Measurements from ENCODE around the gene GTPBP3. TPM values are rescaled to one million over a fixed set of nuclear protein-coding genes. Genes with fewer than 3 reads are reported as not detected.

Gene GTPBP3
- total RNA-seq, 2 experiments from 2014 or later = 83.2 to 113 TPM

DNA sequence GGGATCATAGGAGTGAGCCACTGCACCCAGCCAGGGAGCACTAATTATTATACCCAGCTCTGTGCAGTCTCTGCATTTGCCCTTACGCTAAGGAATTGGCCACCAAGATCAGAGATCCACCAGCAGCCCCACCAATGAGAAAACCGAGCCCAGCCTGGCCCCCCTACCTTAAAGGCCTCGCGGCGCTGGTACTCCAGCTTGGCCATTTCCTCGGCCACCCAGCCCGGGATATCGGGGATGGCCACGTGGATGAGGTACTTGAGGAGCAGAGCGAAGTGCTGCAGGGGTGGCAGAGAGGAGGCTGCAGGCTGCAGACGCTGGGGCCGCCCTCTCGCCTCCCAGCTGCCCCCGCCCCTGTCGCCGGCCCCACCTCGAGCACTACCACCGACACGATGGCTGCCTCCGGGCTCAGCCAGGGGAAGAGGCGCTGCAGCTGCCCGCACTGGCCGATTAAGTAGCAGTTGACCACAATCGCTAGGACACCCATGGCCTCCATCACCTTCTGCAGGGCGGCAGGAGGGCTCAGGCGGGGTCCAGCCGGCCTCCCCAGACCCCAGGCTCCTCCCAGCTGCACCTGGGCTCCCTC, 10.2 kb upstream of the GTPBP3 start:
- no TSS peak for BruUV-seq (replicated peaks)
- H4K20me1 ChIP-seq (ENCODE audit: insufficient read depth, low read length) = no peaks in the 10 kb centered on the region
- intact Hi-C loops (cut with micrococcal nuclease; ENCODE audit: unreplicated experiment) = no loop called here
- ChIA-PET POLR2A (interaction anchor here (0.6 kb wide), 1 partner anchor 76 kb away, joined by 3 read pairs; no protein-coding TSS in a partner anchor), CTCF (ENCODE audit: unreplicated experiment) (interaction anchor here (0.6 kb wide), 1 partner anchor 36 kb away, joined by 3 read pairs; no protein-coding TSS in a partner anchor)
- no peaks in the 10 kb centered on the region for H3K79me2 ChIP-seq (ENCODE audit: insufficient read depth, low read depth, low read length)
- DNase-seq (ENCODE audit: low spot score) = no peak
- TF ChIP-seq, protein P1, sequence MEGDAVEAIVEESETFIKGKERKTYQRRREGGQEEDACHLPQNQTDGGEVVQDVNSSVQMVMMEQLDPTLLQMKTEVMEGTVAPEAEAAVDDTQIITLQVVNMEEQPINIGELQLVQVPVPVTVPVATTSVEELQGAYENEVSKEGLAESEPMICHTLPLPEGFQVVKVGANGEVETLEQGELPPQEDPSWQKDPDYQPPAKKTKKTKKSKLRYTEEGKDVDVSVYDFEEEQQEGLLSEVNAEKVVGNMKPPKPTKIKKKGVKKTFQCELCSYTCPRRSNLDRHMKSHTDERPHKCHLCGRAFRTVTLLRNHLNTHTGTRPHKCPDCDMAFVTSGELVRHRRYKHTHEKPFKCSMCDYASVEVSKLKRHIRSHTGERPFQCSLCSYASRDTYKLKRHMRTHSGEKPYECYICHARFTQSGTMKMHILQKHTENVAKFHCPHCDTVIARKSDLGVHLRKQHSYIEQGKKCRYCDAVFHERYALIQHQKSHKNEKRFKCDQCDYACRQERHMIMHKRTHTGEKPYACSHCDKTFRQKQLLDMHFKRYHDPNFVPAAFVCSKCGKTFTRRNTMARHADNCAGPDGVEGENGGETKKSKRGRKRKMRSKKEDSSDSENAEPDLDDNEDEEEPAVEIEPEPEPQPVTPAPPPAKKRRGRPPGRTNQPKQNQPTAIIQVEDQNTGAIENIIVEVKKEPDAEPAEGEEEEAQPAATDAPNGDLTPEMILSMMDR (conservative IDR thresholded peaks at IDR 0.05; ENCODE audit: low read length) = no peak
- TF ChIP-seq EZH2phosphoT487 (IDR thresholded peaks at IDR 0.05; ENCODE audit: borderline replicate concordance, low read depth, low read length) = no peak
- no peak overlapping the region for H3K4me2 ChIP-seq (ENCODE audit: low read length)
- no peaks in the 10 kb centered on the region for H3K9me3 ChIP-seq (ENCODE audit: low read length)
- H2AFZ ChIP-seq (ENCODE audit: low read length) = no peak overlapping the region
- no peak overlapping the region for H3K4me3 ChIP-seq (ENCODE audit: low read depth, low read length, poor library complexity, severe bottlenecking)
- no peaks in the 10 kb centered on the region for H3K9me2 ChIP-seq (ENCODE audit: insufficient read depth, low read length)
- H3K27ac ChIP-seq (ENCODE audit: low read depth, low read length, poor library complexity, severe bottlenecking) = no peak overlapping the region
- H3K36me3 ChIP-seq (ENCODE audit: insufficient read depth, low read length) = peaks cover 8% of the 10 kb centered on the region; the same call in 1 of the 2 replicates
- peaks cover 14% of the 10 kb centered on the region for H3K4me1 ChIP-seq (ENCODE audit: insufficient read depth, low read length, poor library complexity, severe bottlenecking)

DNA sequence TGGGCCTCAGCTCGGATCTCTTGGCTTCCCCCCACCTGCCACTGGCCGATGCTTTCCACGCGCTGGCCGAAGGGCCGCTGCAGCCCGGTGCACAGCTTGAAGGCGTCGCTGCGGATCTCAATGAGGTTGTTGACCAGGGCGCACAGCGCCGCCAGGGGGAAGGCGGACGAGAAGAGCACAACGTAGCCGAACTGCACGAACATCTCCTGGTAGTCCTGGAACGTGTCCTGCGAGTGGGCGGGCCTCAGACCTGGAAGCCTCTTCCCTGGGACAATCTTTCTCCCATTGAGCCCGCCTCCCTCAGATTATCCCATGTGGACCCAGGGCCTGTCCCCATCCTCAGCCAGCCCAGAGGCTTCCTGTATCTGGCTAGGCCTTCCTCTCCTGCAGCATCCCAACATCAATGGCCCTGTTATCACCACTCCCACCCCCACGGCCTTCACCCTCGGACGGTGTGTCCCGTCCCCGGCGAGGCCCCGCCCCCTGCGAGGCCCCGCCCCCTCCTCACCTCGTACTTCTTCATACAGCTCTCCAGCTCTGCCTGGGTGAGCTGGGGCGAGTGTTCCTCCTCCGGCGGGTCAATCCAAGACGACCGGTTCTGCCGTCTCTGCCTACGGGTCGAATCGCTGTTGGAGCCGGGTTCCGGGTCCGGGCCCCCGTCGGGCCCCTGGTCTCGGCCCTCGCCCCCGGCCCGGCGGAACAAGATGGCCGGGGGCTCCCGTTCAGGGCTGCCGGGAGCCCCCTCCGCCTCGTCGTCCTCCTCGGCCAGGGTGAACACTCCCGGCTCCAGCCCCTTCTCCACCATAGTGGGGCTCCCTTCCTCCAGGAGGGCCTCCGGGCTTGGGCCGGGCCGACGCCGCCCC, 9.5 kb upstream of the GTPBP3 start:
- H3K79me2 ChIP-seq (ENCODE audit: insufficient read depth, low read depth, low read length) = no peaks in the 10 kb centered on the region
- no peak for DNase-seq (ENCODE audit: low spot score)
- peak overlapping the region; percentile 53; the same call in 1 of the 2 replicates for H3K4me2 ChIP-seq (ENCODE audit: low read length)
- no peak overlapping the region for H2AFZ ChIP-seq (ENCODE audit: low read length)
- intact Hi-C loops (cut with micrococcal nuclease; ENCODE audit: unreplicated experiment) = no loop called here
- H3K36me3 ChIP-seq (ENCODE audit: insufficient read depth, low read length) = 0 out of 2 replicates have a peak, but pooled peaks cover under 1% of the 10 kb centered on the region
- H4K20me1 ChIP-seq (ENCODE audit: insufficient read depth, low read length) = no peaks in the 10 kb centered on the region
- ChIA-PET CTCF (ENCODE audit: unreplicated experiment) (interaction anchor here (0.6 kb wide), 1 partner anchor 36 kb away, joined by 3 read pairs; no protein-coding TSS in a partner anchor), POLR2A (no interaction called here)
- H3K27ac ChIP-seq (ENCODE audit: low read depth, low read length, poor library complexity, severe bottlenecking) = no peak overlapping the region
- TF ChIP-seq, protein P1 (conservative IDR thresholded peaks at IDR 0.05; ENCODE audit: low read length) = no peak
- no peak for TF ChIP-seq EZH2phosphoT487 (IDR thresholded peaks at IDR 0.05; ENCODE audit: borderline replicate concordance, low read depth, low read length)
- no peak overlapping the region for H3K4me3 ChIP-seq (ENCODE audit: low read depth, low read length, poor library complexity, severe bottlenecking)
- H3K9me3 ChIP-seq (ENCODE audit: low read length) = no peaks in the 10 kb centered on the region
- H3K4me1 ChIP-seq (ENCODE audit: insufficient read depth, low read length, poor library complexity, severe bottlenecking) = peaks cover 15% of the 10 kb centered on the region
- BruUV-seq (replicated peaks) = no TSS peak
- H3K9me2 ChIP-seq (ENCODE audit: insufficient read depth, low read length) = no peaks in the 10 kb centered on the region
